ENCODE results near the gene DLGAP1. TPM values are rescaled to one million over a fixed set of nuclear protein-coding genes. Genes with fewer than 3 reads are reported as not detected.

Gene DLGAP1
- total RNA-seq, 1 experiment from 2014 or later, result 0.07 TPM

DNA sequence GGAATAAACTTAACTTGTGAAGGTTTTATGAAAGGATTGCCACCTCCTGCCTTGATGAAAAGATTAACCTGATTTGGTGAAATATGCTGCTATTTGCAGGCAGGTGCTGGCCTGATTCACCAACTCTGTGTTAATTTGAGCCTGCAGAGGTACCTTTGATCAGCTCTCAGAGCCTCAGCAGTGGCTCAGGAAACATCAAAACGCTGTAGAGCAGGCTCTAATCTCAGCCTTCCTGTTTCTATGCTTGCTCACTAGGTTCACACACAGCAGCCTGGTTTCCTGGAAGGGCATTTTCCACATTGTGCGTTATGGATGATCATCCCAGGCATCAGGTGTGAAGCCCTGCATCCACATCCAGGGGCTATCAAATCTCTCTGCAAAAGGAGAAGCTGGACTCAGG lies 988.2 kb downstream of the DLGAP1 start:
- TF ChIP-seq, protein P1, sequence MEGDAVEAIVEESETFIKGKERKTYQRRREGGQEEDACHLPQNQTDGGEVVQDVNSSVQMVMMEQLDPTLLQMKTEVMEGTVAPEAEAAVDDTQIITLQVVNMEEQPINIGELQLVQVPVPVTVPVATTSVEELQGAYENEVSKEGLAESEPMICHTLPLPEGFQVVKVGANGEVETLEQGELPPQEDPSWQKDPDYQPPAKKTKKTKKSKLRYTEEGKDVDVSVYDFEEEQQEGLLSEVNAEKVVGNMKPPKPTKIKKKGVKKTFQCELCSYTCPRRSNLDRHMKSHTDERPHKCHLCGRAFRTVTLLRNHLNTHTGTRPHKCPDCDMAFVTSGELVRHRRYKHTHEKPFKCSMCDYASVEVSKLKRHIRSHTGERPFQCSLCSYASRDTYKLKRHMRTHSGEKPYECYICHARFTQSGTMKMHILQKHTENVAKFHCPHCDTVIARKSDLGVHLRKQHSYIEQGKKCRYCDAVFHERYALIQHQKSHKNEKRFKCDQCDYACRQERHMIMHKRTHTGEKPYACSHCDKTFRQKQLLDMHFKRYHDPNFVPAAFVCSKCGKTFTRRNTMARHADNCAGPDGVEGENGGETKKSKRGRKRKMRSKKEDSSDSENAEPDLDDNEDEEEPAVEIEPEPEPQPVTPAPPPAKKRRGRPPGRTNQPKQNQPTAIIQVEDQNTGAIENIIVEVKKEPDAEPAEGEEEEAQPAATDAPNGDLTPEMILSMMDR (IDR thresholded peaks at IDR 0.05; ENCODE audit: insufficient read depth in 1 of 2, low read depth in 1 of 2, low read length in 1 of 2, severe bottlenecking in 1 of 2, unreplicated experiment in 1 of 2), result no peak
- no peaks in the 10 kb centered on the region for H3K9me3 ChIP-seq
- no peak for DNase-seq
- H3K4me3 Mint-ChIP-seq (ENCODE audit: unreplicated experiment), result no peak overlapping the region
- no TSS peak for BruUV-seq (replicated peaks)
- no peaks in the 10 kb centered on the region for H3K27me3 Mint-ChIP-seq (ENCODE audit: insufficient read depth, unreplicated experiment)
- H3K4me3 ChIP-seq (ENCODE audit: low read depth, low read length), result no peak overlapping the region
- H3K36me3 Mint-ChIP-seq (ENCODE audit: insufficient read depth, unreplicated experiment), result peaks cover 25% of the 10 kb centered on the region
- no peaks in the 10 kb centered on the region for H3K27me3 ChIP-seq (replicated peaks; ENCODE audit: control insufficient read depth, insufficient read depth, low read length)
- H3K4me1 ChIP-seq, result peaks cover 15% of the 10 kb centered on the region
- H3K9me3 Mint-ChIP-seq (ENCODE audit: unreplicated experiment), result no peaks in the 10 kb centered on the region
- no peak overlapping the region for H3K27ac Mint-ChIP-seq (ENCODE audit: unreplicated experiment)
- intact Hi-C loops (cut with micrococcal nuclease; ENCODE audit: unreplicated experiment), result no loop called here
- no peaks in the 10 kb centered on the region for H3K4me1 Mint-ChIP-seq (ENCODE audit: low read depth, unreplicated experiment)
- CTCF ChIA-PET, result interaction anchor here (0.6 to 1.4 kb wide), 4 partner anchors 32 to 200 kb away, joined by 3 to 4 read pairs (median 4); no protein-coding TSS in a partner anchor
- no peaks in the 10 kb centered on the region for H3K36me3 ChIP-seq (ENCODE audit: control insufficient read depth, insufficient read depth, low read length)
- POLR2A ChIA-PET, result interaction anchor here (0.6 to 0.7 kb wide), 3 partner anchors 107 to 140 kb away, joined by 3 read pairs; no protein-coding TSS in a partner anchor

- TF ChIP-seq, protein P1 (IDR thresholded peaks at IDR 0.05; ENCODE audit: insufficient read depth in 1 of 2, low read depth in 1 of 2, low read length in 1 of 2, severe bottlenecking in 1 of 2, unreplicated experiment in 1 of 2), result no peak
- Mint-ChIP-seq H3K9me3 (ENCODE audit: unreplicated experiment) (peaks cover 1% of the 10 kb centered on the region), H3K27ac (ENCODE audit: unreplicated experiment) (no peak overlapping the region), H3K36me3 (ENCODE audit: insufficient read depth, unreplicated experiment) (peaks cover 34% of the 10 kb centered on the region), H3K4me3 (ENCODE audit: unreplicated experiment) (no peak overlapping the region), H3K27me3 (ENCODE audit: insufficient read depth, unreplicated experiment) (no peaks in the 10 kb centered on the region), H3K4me1 (ENCODE audit: low read depth, unreplicated experiment) (no peaks in the 10 kb centered on the region)
- ChIA-PET POLR2A (interaction anchor here (0.6 kb wide), 2 partner anchors 140 to 141 kb away, joined by 3 read pairs; no protein-coding TSS in a partner anchor), CTCF (interaction anchor here (0.6 to 1.4 kb wide), 4 partner anchors 11 to 200 kb away, joined by 3 to 8 read pairs (median 4); no protein-coding TSS in a partner anchor)
- Histone ChIP-seq H3K27me3 (replicated peaks; ENCODE audit: control insufficient read depth, insufficient read depth, low read length) (no peaks in the 10 kb centered on the region), H3K4me1 (peaks cover 10% of the 10 kb centered on the region), H3K4me3 (ENCODE audit: low read depth, low read length) (no peak overlapping the region), H3K36me3 (ENCODE audit: control insufficient read depth, insufficient read depth, low read length) (no peaks in the 10 kb centered on the region), H3K9me3 (no peaks in the 10 kb centered on the region)
- no peak for DNase-seq
- no TSS peak for BruUV-seq (replicated peaks)
- intact Hi-C loops (cut with micrococcal nuclease; ENCODE audit: unreplicated experiment), result no loop called here
These were observed 989.1 kb downstream of the DLGAP1 start for GRCh38 chr18:3466045-3466444.

- Histone ChIP-seq H3K9me3 (0 out of 2 replicates have a peak, but pooled peaks cover 3% of the 10 kb centered on the region), H3K4me1 (peaks cover 14% of the 10 kb centered on the region; the same call in 1 of the 2 replicates), H3K27me3 (replicated peaks; ENCODE audit: control insufficient read depth, insufficient read depth, low read length) (no peaks in the 10 kb centered on the region), H3K36me3 (ENCODE audit: control insufficient read depth, insufficient read depth, low read length) (peaks cover 4% of the 10 kb centered on the region), H3K4me3 (ENCODE audit: low read depth, low read length) (no peak overlapping the region)
- Mint-ChIP-seq H3K27ac (ENCODE audit: unreplicated experiment) (no peak overlapping the region), H3K4me3 (ENCODE audit: unreplicated experiment) (no peak overlapping the region), H3K4me1 (ENCODE audit: low read depth, unreplicated experiment) (peaks cover 19% of the 10 kb centered on the region), H3K9me3 (ENCODE audit: unreplicated experiment) (peaks cover 9% of the 10 kb centered on the region), H3K36me3 (ENCODE audit: insufficient read depth, unreplicated experiment) (peaks cover 60% of the 10 kb centered on the region), H3K27me3 (ENCODE audit: insufficient read depth, unreplicated experiment) (no peaks in the 10 kb centered on the region)
- CTCF ChIA-PET, result no interaction called here
- no peak for DNase-seq
- TF ChIP-seq, protein P1 (IDR thresholded peaks at IDR 0.05; ENCODE audit: insufficient read depth in 1 of 2, low read depth in 1 of 2, low read length in 1 of 2, severe bottlenecking in 1 of 2, unreplicated experiment in 1 of 2), result no peak
- no TSS peak for BruUV-seq (replicated peaks)
- POLR2A ChIA-PET, result no interaction called here
- intact Hi-C loops (cut with micrococcal nuclease; ENCODE audit: unreplicated experiment), result no loop called here
These were observed 992.1 kb downstream of the DLGAP1 start for GRCh38 chr18:3463051-3463450.

Measured in Caco-2 (cell line).